ENCODE measurements around the gene ZBTB32.

GRCh38 chr19:35725216-35725861 lies 21.0 kb downstream of the ZBTB32 start:
- no peak for TF ChIP-seq EZH2phosphoT487 (IDR thresholded peaks at IDR 0.05; ENCODE audit: borderline replicate concordance, low read depth)
- no peak for TF ChIP-seq GATA2 (CRISPR knock-in tag; IDR thresholded peaks at IDR 0.05)
- no peak for TF ChIP-seq EP300 (IDR thresholded peaks at IDR 0.05; ENCODE audit: borderline replicate concordance in 1 of 2, low read depth in 1 of 2, low read length in 1 of 2)
- no peak for TF ChIP-seq CTCF (IDR thresholded peaks at IDR 0.05)
- TF ChIP-seq POLR2AphosphoS5 (IDR thresholded peaks at IDR 0.05; ENCODE audit: low read depth, low read length): no peak
- no peak for TF ChIP-seq TAF1 (IDR thresholded peaks at IDR 0.05; ENCODE audit: borderline replicate concordance, low read depth, low read length)
- TF ChIP-seq SMC3 (IDR thresholded peaks at IDR 0.05; ENCODE audit: low read depth, low read length): no peak
- no peak for TF ChIP-seq ZBTB33 (IDR thresholded peaks at IDR 0.05; ENCODE audit: borderline replicate concordance, low read depth)
- TF ChIP-seq JUND (IDR thresholded peaks at IDR 0.05): no peak
